Lung (tissue), 12 donors: ENCODE data around the gene NAV2. TPM values are rescaled to one million over a fixed set of nuclear protein-coding genes. Genes with fewer than 3 reads are reported as not detected.

Source experiments
- ATAC-seq: fragments of 200-7000 bp; cut with Tn5 transposase; one replicate; pipeline ENCODE4 v1.9.1; 2020; ENCODE audit warnings: moderate number of reproducible peaks; ENCODE audit not compliant: insufficient read depth, low FRiP score
- DNase-seq, 3 donors: peaks; one replicate each; pipeline ENCODE4 v3.0.0-alpha.2; 2013 to 2017
- H3K27ac ChIP-seq, 2 donors: one replicate each; pipeline ENCODE4 v1.5.1; 2013; ENCODE audit warnings: mild to moderate bottlenecking in 2 of 2, moderate library complexity in 2 of 2, control low read depth in 1 of 2, inconsistent platforms in 1 of 2, low read depth in 1 of 2, low read length in 1 of 2
- H3K27me3 ChIP-seq, 3 donors: one replicate each; pipeline ENCODE4 v1.5.1; 2013; ENCODE audit warnings: low read length in 2 of 3; ENCODE audit not compliant: control insufficient read depth in 3 of 3, insufficient read depth in 3 of 3
- H3K36me3 ChIP-seq, 4 donors: one replicate each; pipeline ENCODE4 v1.5.1; 2013; ENCODE audit warnings: low read length in 4 of 4, mild to moderate bottlenecking in 1 of 4, moderate library complexity in 1 of 4; ENCODE audit not compliant: control insufficient read depth in 4 of 4, insufficient read depth in 4 of 4
- H3K4me1 ChIP-seq, 5 donors: one replicate each; pipeline ENCODE4 v1.5.1; 2013; ENCODE audit warnings: low read length in 5 of 5, mild to moderate bottlenecking in 2 of 5, moderate library complexity in 1 of 5; ENCODE audit not compliant: control insufficient read depth in 5 of 5, insufficient read depth in 5 of 5
- H3K4me3 ChIP-seq: one replicate; pipeline ENCODE4 v1.5.1; 2013; ENCODE audit warnings: mild to moderate bottlenecking, control low read depth, moderate library complexity
- H3K9ac ChIP-seq, 2 donors: one replicate each; pipeline ENCODE4 v1.5.1; 2013; ENCODE audit warnings: low read length in 2 of 2, control low read depth in 1 of 2; ENCODE audit not compliant: insufficient read depth in 1 of 2
- H3K9me3 ChIP-seq, 4 donors: one replicate each; pipeline ENCODE4 v1.5.1; 2013; ENCODE audit warnings: low read length in 3 of 4, mild to moderate bottlenecking in 1 of 4, moderate library complexity in 1 of 4; ENCODE audit not compliant: control insufficient read depth in 4 of 4, insufficient read depth in 3 of 4
- CTCF ChIP-seq: IDR thresholded peaks from 2 replicates; pipeline ENCODE4 v1.5.1; 2012; ENCODE audit warnings: mild to moderate bottlenecking; ENCODE audit errors: control extremely low read depth, extremely low read depth
- WGBS, 2 donors: extraction: QIAGEN DNeasy Blood & Tissue Kit; methylation state at CpG; one replicate each; pipeline ENCODE4 v1.1.7; 2013; 5-methylcytosine and 5-hydroxymethylcytosine counted together
- polyA plus RNA-seq, 2 donors: library from polyadenylated mRNA; stranded (reverse); fragments of 200-250 nt; gene quantifications; one replicate each; pipeline ENCODE4 v1.2.1, GENCODE V29; 2013
- total RNA-seq, 2 donors: library from RNA; depleted of rRNA in 1 of 2; stranded (reverse); fragments of >200 nt in 1 of 2; gene quantifications; one replicate each; pipeline ENCODE4 v1.2.1, GENCODE V29; 2014 to 2021
- donor health status: control.
- donor health status: control.
- donor health status: Bipolar disorder and iron deficiency.
- donor health status: healthy.
- donor health status: DM: yes; HTN: yes; CAD: no.

The NAV2 gene
- total and polyA plus RNA-seq, 4 donors: 6.8 to 47.9 (median 20.2) TPM

- 78 to 93% methylated on average over 4 of the region's 4 CpGs for WGBS, 2 donors
- ATAC-seq: no peak
- no peak for TF ChIP-seq CTCF
- H3K9me3 ChIP-seq: no peaks in the 10 kb centered on the region
- peaks cover 6 to 28% (median 9%) of the 10 kb centered on the region in 5 donors for H3K4me1 ChIP-seq
- H3K36me3 ChIP-seq: peaks cover 0 to 7% (median 2%) of the 10 kb centered on the region in 4 donors
- H3K27me3 ChIP-seq: no peaks in the 10 kb centered on the region
- H3K27ac ChIP-seq: no peak overlapping the region
- no peak overlapping the region for H3K9ac ChIP-seq
- H3K4me3 ChIP-seq: no peak overlapping the region
- DNase-seq: no peak
Observed at GRCh38 chr11:19866521-19866920, 153.9 kb downstream of the NAV2 start.

DNA sequence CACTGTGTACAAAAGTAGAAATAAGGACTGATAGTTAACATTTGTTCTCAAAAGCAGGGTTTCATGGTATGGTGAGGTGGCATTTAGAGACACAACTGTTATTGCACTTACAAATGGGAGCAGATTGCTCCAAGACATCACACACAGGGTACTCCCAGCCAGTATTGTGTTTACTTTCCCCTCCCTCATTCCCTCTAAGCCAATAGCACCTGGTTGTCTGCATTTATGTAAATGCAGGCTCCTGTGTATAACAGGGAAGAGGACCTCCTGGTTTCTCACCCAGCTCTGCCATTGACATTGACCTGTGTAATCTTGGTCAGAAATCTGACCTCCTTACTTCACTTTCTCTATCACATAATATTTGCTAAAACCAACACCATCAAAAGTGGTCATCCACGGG lies 154.4 kb downstream of the NAV2 start:
- TF ChIP-seq CTCF: no peak
- 89 to 91% methylated on average over 1 of the region's 1 CpG for WGBS, 2 donors
- Histone ChIP-seq H3K4me3 (no peak overlapping the region), H3K27ac (no peak overlapping the region), H3K9ac (no peak overlapping the region), H3K36me3 (peaks cover 0 to 9% (median 3%) of the 10 kb centered on the region in 4 donors), H3K27me3 (no peaks in the 10 kb centered on the region), H3K9me3 (no peaks in the 10 kb centered on the region), H3K4me1 (peaks cover 6 to 28% (median 9%) of the 10 kb centered on the region in 5 donors)
- ATAC-seq: no peak
- no peak for DNase-seq

- no peaks in the 10 kb centered on the region for H3K27me3 ChIP-seq
- no peak for DNase-seq
- peaks cover 5 to 28% (median 9%) of the 10 kb centered on the region in 5 donors for H3K4me1 ChIP-seq
- peak overlapping the region in 1 of 2 donors; percentile 37 for H3K27ac ChIP-seq
- H3K9me3 ChIP-seq: no peaks in the 10 kb centered on the region
- ATAC-seq: peak; percentile 39
- H3K9ac ChIP-seq: no peak overlapping the region
- H3K4me3 ChIP-seq: no peak overlapping the region
- H3K36me3 ChIP-seq: peaks cover 0 to 9% (median 3%) of the 10 kb centered on the region in 4 donors
- WGBS, 2 donors: 69 to 74% methylated on average over 6 of the region's 6 CpGs
- TF ChIP-seq CTCF: no peak
Observed at GRCh38 chr11:19868281-19868821, 155.7 kb downstream of the NAV2 start.

- H3K4me3 ChIP-seq: no peak overlapping the region
- no peak for TF ChIP-seq CTCF
- H3K36me3 ChIP-seq: peaks cover 0 to 9% (median 3%) of the 10 kb centered on the region in 4 donors
- H3K9me3 ChIP-seq: no peaks in the 10 kb centered on the region
- H3K27me3 ChIP-seq: no peaks in the 10 kb centered on the region
- DNase-seq (no peak), ATAC-seq (no peak)
- peaks cover 7 to 26% (median 10%) of the 10 kb centered on the region in 5 donors for H3K4me1 ChIP-seq
- H3K27ac ChIP-seq: no peak overlapping the region
- 83 to 91% methylated on average over 2 of the region's 2 CpGs for WGBS, 2 donors
- no peak overlapping the region for H3K9ac ChIP-seq
Observed at GRCh38 chr11:19868871-19869270, 156.2 kb downstream of the NAV2 start.
